ENCODE data around the gene BCORL1.

BCORL1 gene

DNA sequence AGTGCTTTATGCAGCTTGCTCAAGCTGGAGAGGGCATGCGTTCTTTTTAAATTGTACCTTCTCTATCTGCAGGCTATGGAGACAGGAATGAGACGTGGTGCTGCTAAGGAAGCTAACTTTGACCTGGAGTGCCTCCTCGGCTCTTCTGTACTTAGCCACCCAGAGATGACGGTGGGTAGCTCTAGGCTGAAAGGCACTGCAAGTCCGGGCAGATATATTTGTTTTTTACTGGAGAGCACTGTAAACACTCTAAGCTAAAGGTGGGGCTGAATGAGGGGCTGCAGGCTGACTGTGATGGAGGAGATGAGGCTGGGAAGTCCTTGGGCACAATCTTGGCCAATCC is 115.7 kb downstream of the BCORL1 start:
- no peak for DNase-seq

DNA sequence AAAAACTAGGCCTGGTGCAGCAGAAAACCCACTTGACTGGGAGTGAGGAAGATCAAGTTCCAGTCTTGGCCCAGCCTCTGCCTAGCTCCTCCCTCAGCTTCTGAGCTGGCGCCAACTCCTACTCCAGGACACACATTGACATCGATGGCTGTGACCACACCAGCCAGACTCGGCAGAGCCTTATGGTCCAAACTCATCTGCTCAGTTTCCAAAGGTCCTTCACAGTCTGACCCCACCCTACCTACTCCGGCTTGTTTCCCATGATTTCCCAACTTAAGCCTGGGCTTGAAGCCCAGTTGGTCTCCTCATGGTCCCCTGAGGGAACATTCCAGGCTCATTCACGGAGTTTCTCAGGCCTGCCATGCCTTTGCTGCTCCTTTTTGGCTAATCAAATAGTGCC is 117.7 kb downstream of the BCORL1 start:
- no peak for DNase-seq

DNA sequence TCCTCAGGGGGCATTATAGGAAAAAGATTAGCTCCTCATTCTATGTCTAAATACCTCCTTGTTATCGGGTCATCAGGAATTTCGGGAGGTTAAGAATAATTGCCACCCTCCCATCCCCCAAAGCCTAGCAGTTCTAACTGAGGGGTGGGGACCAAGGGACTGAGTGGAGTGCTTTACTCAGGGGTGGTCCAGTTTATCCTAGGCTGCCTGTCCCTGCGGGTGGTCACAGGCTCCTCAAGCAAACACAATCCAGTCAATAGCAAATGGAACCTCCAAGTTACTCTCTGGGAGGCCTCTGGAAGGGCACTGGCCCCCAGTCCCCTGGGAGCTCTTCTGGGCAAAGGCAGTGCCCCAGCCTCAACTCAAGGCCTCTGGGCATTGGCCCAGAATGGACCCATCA is 121.2 kb downstream of the BCORL1 start:
- DNase-seq: no peak

DNA sequence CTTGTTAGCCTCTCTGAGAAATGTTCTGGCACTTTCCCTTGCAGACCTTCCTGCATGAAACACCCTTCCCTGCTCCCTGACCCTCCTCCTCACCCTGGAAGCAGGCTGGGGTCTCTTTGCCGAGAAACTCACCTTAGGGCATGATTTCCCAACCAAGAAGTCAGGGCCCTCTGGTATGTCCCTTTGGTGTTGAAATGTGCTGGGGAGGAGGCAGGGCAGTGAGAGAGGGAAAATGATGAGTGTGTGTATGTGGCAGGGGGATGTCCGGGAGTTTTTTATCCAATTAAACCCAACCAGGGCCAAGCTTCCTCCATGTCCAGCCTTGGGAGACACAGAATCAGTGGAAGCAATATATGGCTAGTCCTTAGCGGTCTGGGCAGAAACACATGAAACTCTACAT is 122.8 kb downstream of the BCORL1 start:
- DNase-seq: no peak

DNA sequence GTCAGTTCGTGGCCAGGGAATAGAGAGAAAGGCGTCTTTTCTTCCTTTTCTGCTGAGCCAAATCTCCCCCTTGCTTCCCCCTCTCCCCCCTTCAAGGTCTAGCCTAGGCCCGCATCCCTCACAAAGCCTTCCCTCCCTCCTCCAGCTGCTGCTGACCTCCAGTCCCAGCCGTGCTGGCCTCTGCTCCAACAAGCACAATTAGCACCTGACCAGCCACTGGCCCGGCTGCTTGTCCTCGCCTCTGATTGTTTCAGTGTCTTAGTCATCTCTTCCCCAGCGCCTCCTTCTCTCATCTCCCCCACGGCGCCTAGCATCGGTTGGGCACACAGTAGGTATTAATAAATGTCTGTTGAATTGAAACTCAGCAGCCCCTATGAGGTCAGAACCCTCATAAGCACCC is 123.6 kb downstream of the BCORL1 start:
- no peak for DNase-seq
